Esophagus squamous epithelium (tissue), 4 donors: ENCODE results near the gene SLC3A2.

Source experiments
- POLR2A ChIP-seq, 4 donors: fragments of 450-650 bp; IDR thresholded peaks; one replicate each; pipeline ENCODE4 v1.6.1; 2017; ENCODE audit warnings: antibody characterized with exemption in 4 of 4, mild to moderate bottlenecking in 4 of 4, moderate library complexity in 3 of 4
- TF ChIP-seq, protein P1 (sequence below), 6 experiments: fragments of 450-650 bp in 4 of 6; fragments of 200-600 bp in 2 of 6; sonication (generic) in 2 of 6; IDR thresholded peaks; one replicate each; pipeline ENCODE4 v1.5.1; 2016 to 2019; ENCODE audit warnings: antibody characterized with exemption in 6 of 6, mild to moderate bottlenecking in 4 of 6, moderate library complexity in 4 of 6

DNA sequence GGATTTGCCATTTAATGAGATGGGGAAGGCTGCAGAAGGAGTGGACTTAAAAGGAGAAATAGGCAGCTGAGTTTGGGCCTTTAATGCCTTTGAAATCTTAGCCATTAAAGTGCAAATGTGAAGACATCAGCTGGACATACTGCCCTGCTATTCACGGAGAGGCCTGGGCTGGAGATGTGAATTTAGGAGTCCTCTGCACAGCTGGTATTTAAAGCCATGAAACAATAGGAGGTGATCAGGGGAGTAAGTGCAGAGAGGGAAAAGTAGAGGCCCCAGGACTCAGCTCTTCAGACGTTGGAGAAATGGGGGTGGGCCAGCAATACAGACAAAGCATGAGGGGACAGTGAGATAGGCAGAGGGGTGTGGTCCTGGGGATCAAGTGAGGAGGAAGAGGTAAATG is 16.6 kb downstream of the SLC3A2 start:
- TF ChIP-seq, protein P1, sequence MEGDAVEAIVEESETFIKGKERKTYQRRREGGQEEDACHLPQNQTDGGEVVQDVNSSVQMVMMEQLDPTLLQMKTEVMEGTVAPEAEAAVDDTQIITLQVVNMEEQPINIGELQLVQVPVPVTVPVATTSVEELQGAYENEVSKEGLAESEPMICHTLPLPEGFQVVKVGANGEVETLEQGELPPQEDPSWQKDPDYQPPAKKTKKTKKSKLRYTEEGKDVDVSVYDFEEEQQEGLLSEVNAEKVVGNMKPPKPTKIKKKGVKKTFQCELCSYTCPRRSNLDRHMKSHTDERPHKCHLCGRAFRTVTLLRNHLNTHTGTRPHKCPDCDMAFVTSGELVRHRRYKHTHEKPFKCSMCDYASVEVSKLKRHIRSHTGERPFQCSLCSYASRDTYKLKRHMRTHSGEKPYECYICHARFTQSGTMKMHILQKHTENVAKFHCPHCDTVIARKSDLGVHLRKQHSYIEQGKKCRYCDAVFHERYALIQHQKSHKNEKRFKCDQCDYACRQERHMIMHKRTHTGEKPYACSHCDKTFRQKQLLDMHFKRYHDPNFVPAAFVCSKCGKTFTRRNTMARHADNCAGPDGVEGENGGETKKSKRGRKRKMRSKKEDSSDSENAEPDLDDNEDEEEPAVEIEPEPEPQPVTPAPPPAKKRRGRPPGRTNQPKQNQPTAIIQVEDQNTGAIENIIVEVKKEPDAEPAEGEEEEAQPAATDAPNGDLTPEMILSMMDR (IDR thresholded peaks at IDR 0.05) = no peak
- TF ChIP-seq POLR2A (IDR thresholded peaks at IDR 0.05) = no peak
